GM19035 (cell line): ENCODE results near the gene N4BP3.
"Not testable (repeated sequence)": the region's sequence is repeated elsewhere in the genome, so short reads cannot be mapped to it uniquely, and the experiment has no call there.

Experiments
- ATAC-seq: cut with Tn5 transposase; IDR thresholded peaks from one replicate; pipeline ENCODE4 v1.9.1; 2021; ENCODE audit not compliant: unreplicated experiment

Gene N4BP3

DNA sequence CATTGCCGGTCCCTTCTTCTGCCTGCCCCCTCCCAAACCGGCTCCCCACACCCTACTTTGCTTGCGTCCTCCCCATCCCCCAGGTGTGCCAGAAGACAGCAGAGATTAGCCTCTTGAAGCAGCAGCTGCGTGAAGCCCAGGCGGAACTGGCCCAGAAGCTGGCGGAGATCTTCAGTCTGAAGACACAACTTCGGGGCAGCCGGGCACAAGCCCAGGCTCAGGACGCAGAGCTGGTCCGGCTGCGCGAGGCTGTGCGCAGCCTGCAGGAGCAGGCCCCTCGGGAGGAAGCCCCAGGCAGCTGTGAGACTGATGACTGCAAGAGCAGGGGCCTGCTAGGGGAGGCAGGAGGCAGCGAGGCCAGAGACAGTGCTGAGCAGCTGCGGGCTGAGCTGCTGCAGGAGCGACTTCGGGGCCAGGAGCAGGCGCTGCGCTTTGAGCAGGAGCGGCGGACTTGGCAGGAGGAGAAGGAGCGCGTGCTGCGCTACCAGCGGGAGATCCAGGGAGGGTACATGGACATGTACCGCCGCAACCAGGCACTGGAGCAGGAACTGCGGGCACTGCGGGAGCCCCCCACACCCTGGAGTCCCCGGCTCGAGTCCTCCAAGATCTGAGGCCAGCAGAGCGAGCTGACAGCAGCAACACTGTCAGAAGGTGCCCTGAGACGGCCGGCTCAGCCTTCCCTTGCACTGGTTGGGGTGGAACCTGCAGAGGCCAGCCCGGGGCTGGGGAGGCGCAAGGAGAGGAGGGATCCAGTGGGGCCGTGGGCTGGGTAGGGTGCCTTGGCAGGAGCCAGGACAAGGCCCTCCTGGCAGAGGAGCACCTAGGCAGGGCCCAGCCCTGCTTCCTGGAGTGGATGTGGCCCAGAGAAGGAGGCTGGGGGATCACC is 8.3 kb downstream of the N4BP3 start:
- ATAC-seq = no peak

DNA sequence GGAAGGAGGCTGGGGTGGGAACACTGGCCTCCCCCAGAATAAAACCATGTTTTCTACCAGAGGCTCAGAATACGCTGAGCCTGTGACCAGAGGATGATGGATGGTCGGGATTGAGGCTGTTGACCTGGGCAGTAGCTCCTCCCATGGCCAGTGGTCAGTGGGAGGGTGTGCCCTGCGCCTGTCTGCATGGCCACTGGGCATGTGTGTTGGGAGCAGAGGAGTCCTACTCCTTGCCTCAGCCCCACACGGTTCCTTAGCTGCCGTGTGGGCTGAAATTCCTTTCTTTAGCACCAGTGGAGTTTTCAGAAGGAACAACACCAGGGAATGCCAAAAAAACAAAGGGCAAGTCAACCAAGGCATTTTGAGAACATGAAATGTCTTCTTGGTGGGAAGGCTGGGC is 9.0 kb downstream of the N4BP3 start:
- ATAC-seq = no peak

DNA sequence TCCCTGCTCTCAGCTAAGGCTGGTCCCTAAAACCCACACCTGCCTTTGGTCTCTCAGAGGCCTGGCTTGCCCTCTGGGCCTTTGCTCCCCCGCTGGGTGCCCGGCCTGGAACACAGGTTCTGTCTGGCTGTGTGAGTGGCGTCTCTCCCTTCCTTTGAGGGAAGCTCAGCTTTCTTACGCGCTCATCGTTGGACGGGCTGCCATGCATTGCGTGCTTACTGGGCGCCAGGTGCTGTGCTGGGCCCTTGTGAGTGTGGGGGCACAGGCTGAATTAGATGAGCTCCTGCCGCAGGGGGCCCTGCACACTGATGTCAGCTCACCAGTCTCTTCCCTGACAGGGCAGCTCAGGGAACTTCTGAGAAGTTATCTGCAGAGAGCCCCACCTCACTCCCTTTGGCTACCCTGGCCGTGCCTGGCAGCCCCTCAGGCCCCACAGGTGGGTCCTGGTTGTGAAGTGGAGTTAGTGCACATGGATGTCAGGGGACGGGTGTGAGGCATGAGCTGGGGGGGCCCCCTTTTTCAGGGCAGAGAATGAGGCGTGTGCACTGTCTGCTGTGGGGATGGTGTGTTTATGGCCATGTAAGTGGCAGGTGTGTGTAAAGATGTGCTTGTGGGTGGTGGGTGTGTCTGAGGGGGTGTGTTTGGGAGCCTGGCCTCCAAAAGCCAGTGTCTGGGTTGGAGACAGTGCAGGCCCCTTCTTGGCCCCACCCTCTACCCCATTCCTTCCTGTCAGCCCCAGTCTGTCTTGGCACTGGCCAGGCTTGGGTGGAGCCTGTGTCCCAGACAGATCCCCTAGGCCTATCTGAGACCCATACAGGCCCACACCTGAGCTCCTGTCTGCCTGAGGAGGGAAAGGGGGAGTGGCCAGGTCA is 10.0 kb downstream of the N4BP3 start:
- no peak for ATAC-seq

DNA sequence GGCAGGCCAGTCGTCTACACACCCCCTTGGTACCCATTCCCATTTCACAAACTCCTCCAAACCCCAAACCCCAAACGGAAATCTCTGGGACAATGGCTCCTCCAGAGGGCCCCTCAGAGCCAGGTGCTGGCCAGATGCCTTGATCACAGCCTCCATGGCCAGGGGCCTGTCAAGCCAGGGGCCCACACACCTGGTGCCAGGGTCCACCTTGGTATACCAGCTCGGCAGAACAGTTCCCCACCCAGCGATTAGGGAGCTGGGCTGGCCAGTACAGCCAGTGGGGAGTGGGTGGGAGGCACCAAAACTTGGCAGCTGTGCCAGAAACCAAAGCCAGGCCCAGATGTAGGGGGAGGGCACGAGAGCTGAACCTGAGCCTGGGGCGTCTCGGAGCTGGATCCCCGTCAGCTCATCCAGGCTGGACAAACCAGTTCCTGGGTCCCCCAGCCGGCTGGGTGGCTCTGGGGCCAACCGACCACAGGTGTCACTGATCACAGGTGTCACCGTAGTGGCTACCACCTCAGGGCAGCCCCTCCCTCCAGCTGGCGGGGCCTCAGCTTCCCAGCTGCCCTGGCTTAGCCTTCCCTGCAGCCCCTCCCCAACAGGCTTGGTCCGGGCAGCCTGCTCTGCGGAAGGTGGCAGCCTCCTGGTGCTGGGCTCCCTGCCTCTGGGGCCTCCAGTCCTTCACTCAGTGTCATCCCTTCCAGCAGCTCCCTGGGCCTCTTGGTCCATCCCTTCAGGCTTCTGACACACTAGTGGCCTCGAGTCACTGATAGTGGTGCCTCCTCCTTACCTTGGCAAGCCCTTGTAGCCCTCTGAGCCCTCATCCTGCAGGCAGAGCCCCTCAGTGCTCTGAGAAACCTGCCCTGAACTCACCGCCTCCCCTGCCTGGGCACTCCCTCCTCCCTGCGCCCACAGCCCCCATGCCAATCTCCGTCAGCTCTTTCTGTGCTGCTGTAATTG is 10.9 kb downstream of the N4BP3 start:
- no peak for ATAC-seq

DNA sequence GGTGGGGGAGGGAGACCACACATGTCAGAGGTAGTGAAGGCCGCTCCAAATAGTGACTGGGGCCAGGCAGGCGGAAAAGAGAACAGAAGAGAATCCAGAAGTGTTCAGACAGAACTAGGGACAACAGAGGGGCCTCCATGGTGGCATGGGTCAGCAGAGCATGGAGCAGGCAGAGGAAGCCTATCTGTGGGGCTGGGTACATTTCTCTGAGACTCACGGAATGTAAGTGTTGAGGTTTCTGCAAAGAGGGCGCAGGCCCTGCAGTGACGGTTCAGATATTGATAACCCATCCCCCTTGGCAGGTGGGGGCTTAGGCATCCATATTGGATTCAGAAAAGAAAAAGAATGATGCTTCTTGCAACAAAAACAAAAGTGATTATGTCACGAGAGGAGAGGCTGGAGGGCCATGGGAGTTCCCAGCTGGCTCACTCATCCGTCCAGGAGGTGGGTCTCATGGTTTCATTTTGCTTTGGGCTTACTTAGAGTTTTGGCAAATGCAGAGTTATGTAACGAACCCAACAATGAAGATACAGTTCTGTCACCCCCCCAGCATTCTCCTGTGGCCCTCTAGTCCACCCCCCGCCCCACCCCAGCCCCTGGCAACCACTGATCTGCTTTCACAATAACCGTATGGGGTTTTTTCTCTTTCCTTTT is 12.0 kb downstream of the N4BP3 start:
- ATAC-seq = no peak

DNA sequence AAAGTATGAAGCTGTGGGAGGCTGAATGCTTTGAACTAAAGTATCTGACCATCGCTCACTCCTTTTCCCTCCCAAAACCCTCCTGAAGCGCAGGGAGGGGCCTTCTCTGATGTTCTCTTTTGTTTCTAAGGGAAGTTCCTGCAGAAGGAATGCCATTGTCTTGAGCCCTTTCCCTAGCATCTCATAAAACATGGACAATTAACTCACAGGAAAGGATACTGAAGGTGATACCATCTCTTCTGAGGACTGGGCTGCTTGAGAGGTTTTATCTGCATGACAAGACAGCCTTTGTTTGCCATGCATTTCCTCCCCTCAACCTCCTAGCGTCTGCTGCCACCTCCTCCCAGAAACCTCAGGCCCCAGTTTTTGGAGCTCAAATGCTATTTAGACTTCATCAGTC is 13.2 kb downstream of the N4BP3 start:
- ATAC-seq = no peak

DNA sequence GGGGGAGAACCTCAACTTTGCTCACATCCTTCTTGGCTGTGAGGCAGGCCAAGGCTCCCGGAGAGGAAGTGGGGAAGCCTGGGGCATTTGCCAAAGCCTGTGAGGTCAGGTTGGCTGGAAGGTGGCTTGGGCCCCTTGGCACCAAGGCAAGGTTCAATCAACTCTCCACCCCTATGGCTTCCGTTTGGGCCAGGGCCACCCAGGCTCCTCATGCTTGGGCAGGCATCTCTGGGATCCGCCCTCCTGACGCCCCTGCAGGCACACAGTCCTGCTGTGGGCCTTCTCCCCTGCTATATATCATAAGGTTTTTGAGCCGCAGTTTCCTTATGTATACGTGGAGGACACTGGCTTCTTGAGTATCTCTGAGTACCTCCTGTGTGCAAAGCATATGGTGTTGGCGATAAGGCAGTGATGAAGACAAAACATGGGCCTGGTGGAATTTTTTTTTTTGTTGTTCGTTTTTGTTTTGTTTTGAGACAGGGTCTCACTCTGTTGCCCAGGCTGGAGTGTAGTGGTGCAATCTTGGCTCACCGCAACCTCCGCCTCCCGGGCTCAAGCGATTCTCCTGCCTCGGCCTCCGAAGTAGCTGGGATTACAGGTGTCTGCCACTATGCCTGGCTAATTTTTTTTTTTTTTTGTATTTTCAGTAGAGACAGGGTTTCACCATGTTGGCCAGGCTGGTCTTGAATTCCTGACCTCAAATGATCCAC is 14.1 kb downstream of the N4BP3 start:
- ATAC-seq = not testable (repeated sequence)

DNA sequence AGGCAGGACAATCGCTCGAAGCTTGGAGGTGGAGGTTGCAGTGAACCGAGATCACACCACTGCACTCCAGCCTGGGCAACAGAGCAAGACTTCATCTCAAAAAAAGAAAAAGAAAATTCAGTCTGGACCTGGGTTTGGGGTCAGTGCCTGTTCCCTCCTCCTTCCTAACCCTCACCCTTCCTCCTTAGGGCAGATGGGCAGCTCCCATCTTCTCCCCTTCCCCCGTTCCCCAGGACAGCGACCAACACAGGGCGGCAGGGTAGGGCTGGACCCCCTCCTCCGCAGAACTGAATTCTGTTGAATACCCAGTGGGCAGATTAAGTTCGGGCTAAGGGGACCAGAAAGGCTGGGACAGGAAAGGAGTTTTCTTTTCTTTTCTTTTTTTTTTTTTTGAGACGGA is 16.0 kb downstream of the N4BP3 start:
- ATAC-seq = no peak

DNA sequence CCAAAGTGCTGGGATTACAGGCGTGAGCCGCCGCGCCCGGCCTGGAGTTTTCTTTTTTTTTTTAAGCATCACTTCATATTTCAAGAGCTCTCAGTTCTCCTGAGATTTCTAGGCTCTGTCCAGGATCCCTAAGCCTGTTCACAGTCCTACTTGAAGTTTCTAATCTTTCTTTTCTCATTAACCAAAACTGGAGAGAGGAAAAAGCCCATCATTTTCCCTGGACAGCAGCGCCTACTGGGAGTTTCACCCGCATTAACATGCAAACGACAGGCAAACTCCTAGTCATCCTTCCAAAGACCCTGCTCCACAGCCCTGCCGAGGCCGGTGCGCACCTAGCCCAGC is 16.9 kb downstream of the N4BP3 start:
- ATAC-seq = not testable (repeated sequence)

DNA sequence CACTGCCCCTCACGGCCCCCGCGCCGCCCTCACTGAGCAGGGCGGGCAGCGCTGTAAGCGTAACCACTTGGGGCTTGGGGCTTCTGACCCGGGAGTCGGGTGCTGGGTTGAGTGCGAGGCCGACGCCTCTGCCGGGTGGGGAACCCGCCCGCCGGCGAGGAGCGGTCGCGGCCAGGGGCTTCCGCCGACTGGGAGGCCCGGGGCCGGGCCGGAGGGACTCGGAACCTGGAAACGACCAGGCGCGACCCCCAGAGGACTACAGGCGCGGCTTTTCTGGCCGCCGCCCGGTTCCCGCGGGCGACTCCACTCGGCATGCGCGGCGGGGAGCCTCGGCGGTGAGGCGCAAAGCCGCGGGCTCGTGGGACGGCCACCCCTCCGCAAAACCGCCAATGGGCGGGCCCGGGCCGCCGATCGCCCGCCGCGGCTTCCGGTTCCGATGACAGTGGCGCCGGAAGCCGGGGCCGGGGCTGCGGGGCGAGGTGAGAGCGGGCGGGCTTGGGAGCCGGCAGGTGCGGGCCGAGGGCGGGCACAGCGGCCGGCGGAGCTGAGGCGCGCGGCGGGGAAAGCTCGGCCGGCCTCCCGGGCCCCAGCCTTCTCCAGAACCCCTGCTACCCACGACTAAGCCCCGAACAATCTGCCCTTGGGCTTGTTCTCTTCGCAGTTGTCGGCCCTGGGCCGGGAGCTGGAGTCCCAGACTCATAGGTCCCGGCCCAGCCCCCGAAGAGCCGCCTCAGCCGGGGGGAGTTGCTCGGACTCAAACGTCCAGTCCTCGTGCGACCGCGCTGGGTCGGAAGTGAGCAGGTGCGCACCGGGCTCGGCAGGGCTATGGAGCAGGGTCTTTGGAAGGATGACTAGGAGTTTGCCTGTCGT is 17.5 kb downstream of the N4BP3 start, which contains the start of gene RMND5B:
RMND5B (plus strand) TSS at position 439 of the 870 bp plus-strand sequence. CDS start 7,106 bp downstream, outside the sequence.
- ATAC-seq = peak; percentile 80

DNA sequence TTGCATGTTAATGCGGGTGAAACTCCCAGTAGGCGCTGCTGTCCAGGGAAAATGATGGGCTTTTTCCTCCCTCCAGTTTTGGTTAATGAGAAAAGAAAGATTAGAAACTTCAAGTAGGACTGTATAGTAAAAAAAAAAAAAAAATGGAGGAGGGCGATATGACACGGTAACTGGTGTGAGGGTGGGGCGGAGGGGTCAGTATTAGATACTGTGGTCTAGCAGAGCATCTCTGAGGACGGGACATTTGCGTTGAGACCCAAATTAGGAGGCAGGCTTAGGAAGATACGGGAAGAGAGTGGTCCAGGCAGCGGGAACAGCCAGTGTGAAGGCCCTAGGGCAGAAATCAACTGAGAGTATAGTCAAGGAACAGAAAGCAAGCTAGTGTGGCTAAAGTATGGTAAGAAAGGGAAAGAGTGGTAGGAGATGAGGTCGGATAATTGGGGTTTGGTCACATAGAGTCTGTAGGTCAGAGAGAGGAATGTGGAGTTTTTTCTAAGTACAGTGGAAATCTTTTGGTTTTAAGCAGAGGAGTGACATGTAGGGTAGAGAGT is 18.2 kb downstream of the N4BP3 start:
- no peak for ATAC-seq

DNA sequence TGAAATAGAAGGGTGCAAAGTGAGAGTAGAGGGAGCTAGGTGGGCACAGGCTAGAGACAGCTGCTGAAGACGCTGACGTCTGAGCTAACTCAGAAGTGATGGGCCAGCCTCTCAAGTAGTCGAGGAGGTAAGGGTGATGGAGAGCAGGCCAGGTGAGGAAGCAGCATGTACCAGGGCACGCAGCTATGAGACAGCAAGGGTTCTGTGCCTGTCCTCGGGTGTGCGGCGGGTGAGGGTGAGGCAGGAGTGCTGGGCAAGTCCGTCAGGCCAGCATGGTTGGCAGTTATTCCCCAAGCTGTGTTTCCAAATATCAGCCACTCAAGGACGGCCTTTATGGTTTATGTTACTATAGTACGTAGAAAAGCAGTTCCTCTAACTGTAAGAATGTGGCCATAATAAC is 23.7 kb downstream of the N4BP3 start:
- ATAC-seq = no peak

DNA sequence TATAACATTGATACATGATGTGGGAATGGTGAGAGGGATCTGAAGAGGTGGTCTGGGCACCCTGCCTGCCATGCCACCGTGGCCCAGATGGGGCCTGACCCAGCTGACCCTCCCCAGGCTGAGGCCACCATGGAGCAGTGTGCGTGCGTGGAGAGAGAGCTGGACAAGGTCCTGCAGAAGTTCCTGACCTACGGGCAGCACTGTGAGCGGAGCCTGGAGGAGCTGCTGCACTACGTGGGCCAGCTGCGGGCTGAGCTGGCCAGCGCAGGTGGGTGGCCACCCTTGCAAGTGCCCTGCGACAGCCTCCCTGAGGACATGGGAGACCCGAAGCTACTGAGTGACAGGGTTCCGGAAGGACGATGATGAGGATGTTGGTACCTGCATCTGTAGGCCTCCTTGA is 24.7 kb downstream of the N4BP3 start:
- no peak for ATAC-seq

DNA sequence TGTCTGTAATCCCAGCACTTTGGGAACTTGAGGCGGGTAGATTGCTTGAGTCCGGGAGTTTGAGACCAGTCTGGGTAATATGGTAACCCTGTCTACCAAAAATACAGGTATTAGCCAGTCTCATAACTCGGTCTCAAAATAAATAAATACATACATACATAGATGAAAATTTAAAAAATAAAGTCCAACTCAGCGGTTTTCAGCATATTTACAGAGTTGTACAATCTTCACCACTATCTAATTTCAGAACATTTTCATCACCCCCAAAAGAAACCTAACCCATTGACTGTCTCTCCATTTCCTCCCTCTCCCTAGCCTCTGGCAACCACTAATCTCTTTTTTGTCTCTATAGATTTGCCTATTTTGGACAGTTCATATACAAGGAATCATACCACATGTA is 28.2 kb downstream of the N4BP3 start:
- no peak for ATAC-seq

DNA sequence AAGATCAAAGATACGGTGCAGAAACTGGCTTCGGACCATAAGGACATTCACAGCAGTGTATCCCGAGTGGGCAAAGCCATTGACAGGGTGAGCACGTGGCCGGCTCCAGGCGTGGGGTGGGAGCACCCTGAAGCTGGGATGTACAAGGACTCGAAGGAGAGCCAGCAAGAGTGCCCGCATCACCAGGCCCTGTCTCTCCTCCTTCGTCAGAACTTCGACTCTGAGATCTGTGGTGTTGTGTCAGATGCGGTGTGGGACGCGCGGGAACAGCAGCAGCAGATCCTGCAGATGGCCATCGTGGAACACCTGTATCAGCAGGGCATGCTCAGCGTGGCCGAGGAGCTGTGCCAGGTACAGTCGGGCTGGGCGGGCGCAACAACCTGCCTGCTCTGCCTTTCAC is 29.3 kb downstream of the N4BP3 start:
- ATAC-seq = no peak

DNA sequence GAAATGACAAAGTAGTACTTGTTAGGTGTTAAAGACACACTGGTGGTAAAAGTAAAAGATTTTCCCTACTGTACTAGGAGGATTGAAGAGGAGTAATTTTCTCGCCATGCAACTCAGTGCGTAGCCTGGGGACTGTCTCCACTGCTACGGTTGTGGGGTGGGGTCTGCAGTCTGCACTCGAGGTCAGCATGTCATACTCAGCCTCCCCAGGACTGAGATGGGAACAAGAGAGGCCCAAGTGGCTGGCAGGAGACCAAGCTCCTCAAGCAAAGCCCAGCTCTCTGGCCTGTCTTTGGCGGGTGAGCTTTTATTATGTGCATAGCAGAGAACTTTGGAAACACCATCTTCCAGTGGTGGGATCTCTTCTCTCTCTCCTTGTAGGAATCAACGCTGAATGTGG is 29.9 kb downstream of the N4BP3 start:
- ATAC-seq = no peak

DNA sequence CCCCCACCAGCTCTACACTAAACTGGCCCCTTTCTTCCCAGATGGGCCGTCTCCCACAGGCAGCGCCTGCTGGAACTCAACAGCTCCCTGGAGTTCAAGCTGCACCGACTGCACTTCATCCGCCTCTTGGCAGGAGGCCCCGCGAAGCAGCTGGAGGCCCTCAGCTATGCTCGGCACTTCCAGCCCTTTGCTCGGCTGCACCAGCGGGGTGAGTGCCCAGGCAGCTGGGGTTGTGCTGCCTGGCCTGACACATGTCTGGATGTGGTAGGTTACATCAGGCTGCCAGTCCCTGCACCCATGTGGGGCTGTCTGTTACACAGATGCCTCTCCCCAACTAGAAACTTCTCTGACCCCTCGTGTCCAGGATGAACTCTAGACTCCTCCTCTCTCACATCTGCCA is 30.6 kb downstream of the N4BP3 start:
- ATAC-seq = no peak

DNA sequence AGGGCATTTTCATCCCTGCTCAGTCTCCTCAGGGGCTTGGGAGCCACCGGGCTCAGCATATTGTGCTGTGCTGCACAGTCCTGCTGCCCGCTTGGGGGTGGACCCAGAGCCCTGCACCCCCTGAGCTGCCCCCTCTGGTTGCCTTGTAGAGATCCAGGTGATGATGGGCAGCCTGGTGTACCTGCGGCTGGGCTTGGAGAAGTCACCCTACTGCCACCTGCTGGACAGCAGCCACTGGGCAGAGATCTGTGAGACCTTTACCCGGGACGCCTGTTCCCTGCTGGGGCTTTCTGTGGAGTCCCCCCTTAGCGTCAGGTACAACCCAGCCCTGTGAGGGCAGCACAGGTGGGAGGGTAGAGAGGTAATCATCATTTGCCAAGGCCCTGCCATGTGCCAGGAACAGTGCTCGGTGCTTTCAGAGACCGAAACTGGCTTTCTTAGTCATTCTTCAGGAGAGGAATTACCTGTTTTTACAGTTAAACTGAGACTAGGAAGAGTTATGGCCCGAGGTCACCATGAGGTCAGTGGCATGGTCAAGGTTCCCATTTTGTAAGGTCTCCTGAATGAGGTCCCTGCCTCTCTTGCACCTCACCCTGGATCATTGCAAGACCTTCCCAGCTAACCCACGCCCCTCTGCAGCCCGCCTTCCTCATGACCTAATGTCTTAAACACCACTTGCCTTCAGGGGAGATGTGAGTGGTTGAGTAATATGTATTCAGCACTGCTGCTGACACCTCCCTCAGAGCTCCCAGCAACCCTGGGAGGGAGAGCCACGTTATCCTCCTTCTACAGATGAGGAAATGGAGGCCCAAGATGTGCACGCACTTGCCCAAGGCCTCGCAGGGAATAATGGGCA is 32.9 kb downstream of the N4BP3 start:
- peak; percentile 66 for ATAC-seq
